Hematopoietic multipotent progenitor cell treated with erythropoietin and hydrocortisone succinate and interleukin-3 and kit ligand, for 8 days (in vitro differentiated cells): ENCODE data around the gene PYGL.

Experiments used
- DNase-seq: peaks from one replicate; pipeline ENCODE4 v3.0.0-alpha.2; 2015

Gene PYGL

GRCh38 chr14:50871228-50871627 is 73.1 kb downstream of the PYGL start:
- DNase-seq, result no peak

DNA sequence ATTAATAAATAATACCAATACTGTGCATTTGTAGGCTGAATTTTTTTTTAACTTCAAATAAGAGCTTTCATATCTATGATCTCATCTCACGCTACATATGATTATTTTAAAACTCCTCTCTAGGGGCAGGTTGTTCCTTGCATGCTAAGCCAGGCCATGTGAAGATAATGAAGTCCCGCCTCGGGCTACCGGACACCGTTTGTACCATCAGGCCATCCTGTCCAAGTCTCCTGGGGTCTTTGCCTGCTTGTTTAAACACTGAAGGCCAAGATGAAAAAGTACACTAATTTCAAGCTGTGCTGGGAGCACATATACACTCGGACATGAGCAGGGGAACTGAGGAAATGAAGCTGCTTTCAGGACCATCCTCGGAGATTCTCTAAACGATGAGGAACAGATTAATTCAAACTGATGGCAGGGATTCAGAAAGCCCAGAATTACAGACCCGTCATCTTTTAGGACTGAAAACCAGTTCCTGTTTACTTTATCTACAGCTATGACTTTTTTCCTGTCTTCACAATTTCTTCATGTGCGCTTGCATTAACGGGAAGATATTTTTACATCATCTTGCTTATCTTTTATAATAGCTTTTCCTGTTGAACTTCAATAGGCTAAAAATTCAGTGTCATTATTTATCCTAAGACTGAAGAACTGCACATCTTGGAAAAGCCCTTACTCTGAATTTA is 78.7 kb downstream of the PYGL start:
- no peak for DNase-seq

DNA sequence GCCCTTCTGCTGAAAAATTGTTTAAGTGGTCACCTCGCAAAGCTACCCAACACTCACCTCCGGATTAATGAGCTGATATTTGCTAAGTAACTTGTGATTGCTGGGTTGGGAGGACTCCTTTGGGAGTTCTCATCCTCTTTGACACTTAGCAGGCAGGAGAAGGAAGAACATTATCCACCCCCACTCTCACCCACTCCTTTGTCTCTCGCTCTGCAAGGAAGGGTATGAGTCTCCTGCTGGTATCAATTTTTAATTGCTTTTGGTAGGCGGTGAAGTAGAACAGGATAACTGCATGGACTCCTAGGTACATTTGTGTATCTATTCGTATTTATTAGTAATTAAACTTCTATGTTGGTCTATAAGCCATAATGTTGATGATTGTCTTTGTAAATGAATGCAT is 79.3 kb downstream of the PYGL start:
- no peak for DNase-seq

DNA sequence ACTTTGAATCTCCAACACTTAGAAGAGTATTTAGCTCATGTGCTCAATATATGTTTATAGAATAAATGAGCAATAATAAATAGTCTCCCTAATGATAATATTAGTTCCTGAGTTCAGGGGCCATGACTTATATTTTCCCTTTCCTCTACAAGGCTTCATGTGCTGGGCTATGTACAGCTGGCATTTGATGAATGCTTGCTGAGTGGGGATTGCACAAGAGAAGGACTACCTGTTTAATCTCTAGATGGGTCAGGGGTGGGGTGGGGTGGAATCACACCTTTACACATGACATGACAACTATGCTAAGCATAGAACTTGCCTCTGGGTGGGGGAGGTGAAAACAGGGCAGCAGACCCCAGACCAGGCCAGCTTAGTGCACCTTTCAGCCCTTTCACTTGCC is 80.0 kb downstream of the PYGL start:
- DNase-seq, result no peak

DNA sequence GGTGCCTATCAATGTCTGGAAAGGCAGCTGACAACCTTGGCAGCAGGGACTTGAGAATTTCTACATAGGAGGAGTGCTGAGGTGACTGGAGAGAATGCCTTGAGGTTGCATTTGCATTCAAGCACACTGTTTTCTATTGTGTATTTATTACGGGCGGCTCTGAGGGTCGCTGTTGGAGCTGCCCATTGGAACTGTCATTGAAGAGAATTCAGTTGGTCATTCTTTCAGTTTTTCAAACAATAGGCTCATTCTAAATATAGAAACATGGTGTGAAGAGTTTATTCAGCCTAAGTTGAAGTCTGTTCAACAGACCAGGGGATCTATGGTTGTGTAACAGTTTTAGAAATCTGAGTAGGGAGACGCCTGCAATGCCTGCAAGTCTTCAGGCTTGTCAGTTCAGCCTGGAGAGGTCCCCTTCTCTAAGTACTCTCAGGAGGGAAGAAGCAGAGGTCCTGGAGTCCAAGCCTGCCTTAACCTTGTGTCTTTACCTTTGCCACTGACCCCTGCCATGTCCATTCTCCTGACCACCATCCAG is 82.2 kb downstream of the PYGL start:
- no peak for DNase-seq

- peak; percentile 90 for DNase-seq
Measured at GRCh38 chr14:50860478-50861086, 83.7 kb downstream of the PYGL start.

DNA sequence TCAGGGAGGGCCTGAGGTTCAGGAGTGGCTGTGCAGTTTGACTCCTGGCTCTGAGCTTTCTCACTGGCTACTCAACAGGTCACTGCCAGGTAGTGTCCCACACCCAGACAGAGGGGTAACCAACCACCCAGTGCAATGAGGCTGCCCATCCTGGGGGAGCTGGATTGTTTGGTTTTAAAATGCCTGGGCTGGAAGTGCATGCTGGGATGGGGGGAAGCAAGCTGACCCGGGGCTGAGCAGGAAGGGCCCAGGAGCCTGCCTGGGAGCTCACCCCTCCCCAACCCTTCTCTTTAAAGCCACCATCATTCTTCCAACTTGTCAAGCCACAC is 85.0 kb downstream of the PYGL start:
- no peak for DNase-seq

GRCh38 chr14:50856660-50857059 is 87.6 kb downstream of the PYGL start:
- no peak for DNase-seq

DNA sequence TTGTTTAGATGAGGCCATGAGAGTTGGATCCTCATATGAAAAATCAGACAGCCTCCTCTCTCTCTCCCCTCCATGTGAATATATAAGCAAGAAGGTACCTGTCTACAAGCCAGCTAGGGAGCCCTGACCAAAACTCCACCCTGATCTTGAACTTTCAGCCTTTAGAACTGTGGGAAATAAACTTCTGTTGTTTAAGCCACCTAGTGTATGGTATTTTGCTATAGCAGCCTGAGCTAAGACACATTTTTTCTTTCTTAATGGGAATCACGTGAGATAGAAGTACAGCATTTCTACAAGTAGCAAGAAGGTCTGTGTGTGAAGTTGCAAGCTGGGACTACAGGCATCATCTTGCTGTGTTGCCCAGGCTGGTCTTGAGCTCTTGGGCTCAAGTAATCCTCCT is 88.7 kb downstream of the PYGL start:
- no peak for DNase-seq
